ENCODE data around the gene TMEM139. TPM values are rescaled to one million over a fixed set of nuclear protein-coding genes. Genes with fewer than 3 reads are reported as not detected.

TMEM139 gene
- total RNA-seq: 1 to 10 TPM; 1.6 to 2.3 TPM
- 1.00 TPM for polyA plus RNA-seq (2013, experiment 1 of 2)
- polyA plus RNA-seq (2013, experiment 2 of 2): 0.99 TPM
- long read RNA-seq, experiment 1: 0 reads
- long read RNA-seq, experiment 2: 0 reads
- long read RNA-seq, experiment 3, partial matches to known transcripts: 0 of 1 reads
- long read RNA-seq, experiment 3, other reads (novel, unspliced or antisense): 1 of 1 reads
- long read RNA-seq, experiment 4, partial matches to known transcripts: 1 of 5 reads
- long read RNA-seq, experiment 4, other reads (novel, unspliced or antisense): 3 of 5 reads

- 84 to 89% methylated on average over 10 to 17 of the region's 19 CpGs for WGBS, 2 experiments (ENCODE audit: insufficient coverage in 1 of 2, insufficient read length in 1 of 2)
- Mint-ChIP-seq H3K9me3 (peaks cover 14% of the 10 kb centered on the region), H3K36me3 (ENCODE audit: low read depth) (peaks cover 6% of the 10 kb centered on the region), H3K27ac (no peak within 1 kb of the TSS), H3K4me3 (peak within 1 kb of the TSS; percentile 49), H3K4me1 (peaks cover 30% of the 10 kb centered on the region), H3K27me3 (ENCODE audit: insufficient read depth) (peaks cover 30% of the 10 kb centered on the region)
- H3K4me3 ChIP-seq (ENCODE audit: low read length): no peak within 1 kb of the TSS
- H3K27ac ChIP-seq (ENCODE audit: low read depth, low read length): no peak within 1 kb of the TSS
- H3K9ac ChIP-seq (ENCODE audit: extremely low read depth, low read length, poor library complexity, severe bottlenecking): no peak within 1 kb of the TSS
- no peaks in the 10 kb centered on the region for H3K4me1 ChIP-seq (ENCODE audit: control insufficient read depth, insufficient read depth, low read length)
- DNase-seq: peak; percentile 85
- H3K36me3 ChIP-seq (ENCODE audit: control insufficient read depth, insufficient read depth, low read length): no peaks in the 10 kb centered on the region
- no peak for TF ChIP-seq CTCF (conservative IDR thresholded peaks at IDR 0.05)
- peaks cover 11% of the 10 kb centered on the region for H3K27me3 ChIP-seq (ENCODE audit: control insufficient read depth, insufficient read depth, low read length, poor library complexity, severe bottlenecking)
- peaks cover 6% of the 10 kb centered on the region for H3K9me3 ChIP-seq (ENCODE audit: control insufficient read depth, low read length)
These were observed at the start of gene TMEM139 for GRCh38 chr7:143284591-143285469. Gene TMEM139 (plus strand): TSS chr7:143284958. CDS start chr7:143285958, 1,000 bp downstream.

GRCh38 chr7:143235561-143235960 lies 49.2 kb upstream of the TMEM139 start:
- Mint-ChIP-seq H3K36me3 (ENCODE audit: low read depth) (no peaks in the 10 kb centered on the region), H3K9me3 (peaks cover 19% of the 10 kb centered on the region), H3K27me3 (ENCODE audit: insufficient read depth) (peaks cover 22% of the 10 kb centered on the region), H3K4me1 (no peaks in the 10 kb centered on the region), H3K27ac (no peak overlapping the region), H3K4me3 (no peak overlapping the region)
- Histone ChIP-seq H3K9ac (ENCODE audit: extremely low read depth, low read length, poor library complexity, severe bottlenecking) (no peak overlapping the region), H3K27me3 (ENCODE audit: control insufficient read depth, insufficient read depth, low read length, poor library complexity, severe bottlenecking) (peaks cover 13% of the 10 kb centered on the region), H3K4me1 (ENCODE audit: control insufficient read depth, insufficient read depth, low read length) (no peaks in the 10 kb centered on the region), H3K27ac (ENCODE audit: low read depth, low read length) (no peak overlapping the region), H3K4me3 (ENCODE audit: low read length) (no peak overlapping the region), H3K36me3 (ENCODE audit: control insufficient read depth, insufficient read depth, low read length) (no peaks in the 10 kb centered on the region), H3K9me3 (ENCODE audit: control insufficient read depth, low read length) (peaks cover 17% of the 10 kb centered on the region)
- DNase-seq: no peak
- TF ChIP-seq CTCF (conservative IDR thresholded peaks at IDR 0.05): no peak
- 78% methylated on average over 1 of the region's 1 CpG; no CpG with 5 or more reads in 1 of the 2 experiments for WGBS, 2 experiments (ENCODE audit: insufficient coverage in 1 of 2, insufficient read length in 1 of 2)

- H3K4me3 ChIP-seq (ENCODE audit: low read length): no peak overlapping the region
- Mint-ChIP-seq H3K9me3 (peaks cover 19% of the 10 kb centered on the region), H3K4me1 (peaks cover 2% of the 10 kb centered on the region), H3K36me3 (ENCODE audit: low read depth) (no peaks in the 10 kb centered on the region), H3K27ac (no peak overlapping the region), H3K4me3 (no peak overlapping the region), H3K27me3 (ENCODE audit: insufficient read depth) (peaks cover 22% of the 10 kb centered on the region)
- H3K27me3 ChIP-seq (ENCODE audit: control insufficient read depth, insufficient read depth, low read length, poor library complexity, severe bottlenecking): peaks cover 13% of the 10 kb centered on the region
- no peak for TF ChIP-seq CTCF (conservative IDR thresholded peaks at IDR 0.05)
- no peak overlapping the region for H3K27ac ChIP-seq (ENCODE audit: low read depth, low read length)
- H3K9ac ChIP-seq (ENCODE audit: extremely low read depth, low read length, poor library complexity, severe bottlenecking): no peak overlapping the region
- 88 to 95% methylated on average over 2 to 3 of the region's 3 CpGs for WGBS, 2 experiments (ENCODE audit: insufficient coverage in 1 of 2, insufficient read length in 1 of 2)
- H3K36me3 ChIP-seq (ENCODE audit: control insufficient read depth, insufficient read depth, low read length): no peaks in the 10 kb centered on the region
- no peaks in the 10 kb centered on the region for H3K4me1 ChIP-seq (ENCODE audit: control insufficient read depth, insufficient read depth, low read length)
- peaks cover 17% of the 10 kb centered on the region for H3K9me3 ChIP-seq (ENCODE audit: control insufficient read depth, low read length)
- no peak for DNase-seq
These were observed 48.3 kb upstream of the TMEM139 start for GRCh38 chr7:143236408-143236990.

Measured in endodermal cell (in vitro differentiated cells).